K562 (cell line): ENCODE results near the gene NIFK. TPM values are rescaled to one million over a fixed set of nuclear protein-coding genes. Genes with fewer than 3 reads are reported as not detected.

Source experiments
- ARHGAP35 ChIP-seq: fragments of 450-650 bp; IDR thresholded peaks from 2 replicates; pipeline ENCODE4 v1.6.1; 2018; ENCODE audit not compliant: partially characterized antibody
- IRF9 ChIP-seq: fragments of 450-650 bp; IDR thresholded peaks from 2 replicates; pipeline ENCODE4 v1.6.1; 2016; ENCODE audit warnings: missing biosample characterization, missing genetic modification characterization
- MBD1 ChIP-seq: fragments of 250-450 bp; sonication (Bioruptor Pico); IDR thresholded peaks from 2 replicates; pipeline ENCODE4 v1.8.0; 2022; ENCODE audit warnings: inconsistent platforms
- MLLT1 ChIP-seq, 2 experiments: fragments of 450-650 bp; IDR thresholded peaks; 2 replicates each; pipeline ENCODE4 v1.6.1; 2016
- PHB ChIP-seq: fragments of 250-450 bp; sonication (Bioruptor Pico); IDR thresholded peaks from 2 replicates; pipeline ENCODE4 v1.5.0; 2021
- POLR2G ChIP-seq: fragments of 200-400 bp; formaldehyde crosslinking; IDR thresholded peaks from 2 replicates; pipeline ENCODE4 v1.6.1; 2017; ENCODE audit warnings: low read depth, mild to moderate bottlenecking, antibody characterized with exemption, low read length, moderate library complexity
- U2AF2 ChIP-seq: fragments of 200-400 bp; formaldehyde crosslinking; optimal IDR thresholded peaks from 2 replicates; pipeline ENCODE3; 2017; ENCODE audit warnings: low read depth, mild to moderate bottlenecking, low read length
- ZNF197 ChIP-seq: fragments of 200-800 bp; sonication (Bioruptor generic); IDR thresholded peaks from 2 replicates; pipeline ENCODE4 v1.6.1; 2016; ENCODE audit warnings: low read depth, missing genetic modification characterization, missing compliant biosample characterization
- ZNF354B ChIP-seq: fragments of 250-450 bp; sonication (Bioruptor Pico); IDR thresholded peaks from 2 replicates; pipeline ENCODE4 v1.4.0; 2020
- polyA plus RNA-seq, 8 experiments: library from polyadenylated mRNA; depleted of rRNA in 4 of 8; stranded (reverse) in 5 of 8; unstranded in 3 of 8; fragments of >200 nt; fragmentation: Nextera tagmentation in 2 of 8; fragmentation: Illumina TruSeq in 1 of 8; extraction: Ambion mirVana in 2 of 8; extraction: Trizol in 1 of 8; gene quantifications; 2 replicates each; pipeline versions ENCODE4 v1.2.1 to v1.2.3, GENCODE V29; 2011 to 2014; ENCODE audit warnings: inconsistent platforms in 1 of 8, missing spikeins in 1 of 8
- total RNA-seq, 7 experiments: library from RNA; depleted of rRNA in 6 of 7; stranded (reverse); fragments of >200 nt in 6 of 7; fragmentation: Illumina TruSeq in 2 of 7; extraction: Trizol in 2 of 7; gene quantifications; 2 replicates each; pipeline versions ENCODE4 v1.2.1 to v1.2.3, GENCODE V29; 2011 to 2021; ENCODE audit warnings: low replicate concordance in 1 of 7
- TF ChIP-seq, protein P1 (sequence below): fragments of 250-450 bp; sonication (Bioruptor Pico); IDR thresholded peaks from 2 replicates; pipeline ENCODE4 v1.5.0; 2020; ENCODE audit warnings: mild to moderate bottlenecking, borderline replicate concordance
- TF ChIP-seq, protein P2 (sequence below): fragments of 250-450 bp; sonication (Bioruptor Pico); IDR thresholded peaks from 2 replicates; pipeline ENCODE4 v1.4.0; 2020; ENCODE audit warnings: borderline replicate concordance
- TF ChIP-seq, protein P3 (sequence below): sonication (generic); formaldehyde crosslinking; IDR thresholded peaks from 2 replicates; pipeline ENCODE4 v1.8.1; 2023; ENCODE audit warnings: missing genetic modification reagents, mild to moderate bottlenecking, borderline replicate concordance

Gene NIFK
- total and polyA plus RNA-seq, 9 of the 15 experiments (the other 6 are each of a cell fraction or from before 2014, with no cell fraction given): 60.2 to 426 (median 183) TPM

- TF ChIP-seq MLLT1 (IDR thresholded peaks at IDR 0.05): peak; percentile 4 to 83; a peak in 2 of 4 replicates
- TF ChIP-seq, protein P1, sequence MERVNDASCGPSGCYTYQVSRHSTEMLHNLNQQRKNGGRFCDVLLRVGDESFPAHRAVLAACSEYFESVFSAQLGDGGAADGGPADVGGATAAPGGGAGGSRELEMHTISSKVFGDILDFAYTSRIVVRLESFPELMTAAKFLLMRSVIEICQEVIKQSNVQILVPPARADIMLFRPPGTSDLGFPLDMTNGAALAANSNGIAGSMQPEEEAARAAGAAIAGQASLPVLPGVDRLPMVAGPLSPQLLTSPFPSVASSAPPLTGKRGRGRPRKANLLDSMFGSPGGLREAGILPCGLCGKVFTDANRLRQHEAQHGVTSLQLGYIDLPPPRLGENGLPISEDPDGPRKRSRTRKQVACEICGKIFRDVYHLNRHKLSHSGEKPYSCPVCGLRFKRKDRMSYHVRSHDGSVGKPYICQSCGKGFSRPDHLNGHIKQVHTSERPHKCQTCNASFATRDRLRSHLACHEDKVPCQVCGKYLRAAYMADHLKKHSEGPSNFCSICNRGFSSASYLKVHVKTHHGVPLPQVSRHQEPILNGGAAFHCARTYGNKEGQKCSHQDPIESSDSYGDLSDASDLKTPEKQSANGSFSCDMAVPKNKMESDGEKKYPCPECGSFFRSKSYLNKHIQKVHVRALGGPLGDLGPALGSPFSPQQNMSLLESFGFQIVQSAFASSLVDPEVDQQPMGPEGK: no peak
- no peak for TF ChIP-seq MBD1 (CRISPR knock-in tag)
- 0 out of 2 replicates have a peak, but pooled peaks have one; percentile 1 for TF ChIP-seq ZNF197 (CRISPR knock-in tag)
- no peak for TF ChIP-seq ARHGAP35
- TF ChIP-seq, protein P2, sequence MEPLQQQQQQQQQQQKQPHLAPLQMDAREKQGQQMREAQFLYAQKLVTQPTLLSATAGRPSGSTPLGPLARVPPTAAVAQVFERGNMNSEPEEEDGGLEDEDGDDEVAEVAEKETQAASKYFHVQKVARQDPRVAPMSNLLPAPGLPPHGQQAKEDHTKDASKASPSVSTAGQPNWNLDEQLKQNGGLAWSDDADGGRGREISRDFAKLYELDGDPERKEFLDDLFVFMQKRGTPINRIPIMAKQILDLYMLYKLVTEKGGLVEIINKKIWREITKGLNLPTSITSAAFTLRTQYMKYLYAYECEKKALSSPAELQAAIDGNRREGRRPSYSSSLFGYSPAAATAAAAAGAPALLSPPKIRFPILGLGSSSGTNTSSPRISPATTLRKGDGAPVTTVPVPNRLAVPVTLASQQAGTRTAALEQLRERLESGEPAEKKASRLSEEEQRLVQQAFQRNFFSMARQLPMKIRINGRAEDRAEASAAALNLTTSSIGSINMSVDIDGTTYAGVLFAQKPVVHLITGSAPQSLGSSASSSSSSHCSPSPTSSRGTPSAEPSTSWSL: no peak
- no peak for TF ChIP-seq IRF9 (tag)
- no peak for TF ChIP-seq PHB (CRISPR knock-in tag)
- TF ChIP-seq, protein P3, sequence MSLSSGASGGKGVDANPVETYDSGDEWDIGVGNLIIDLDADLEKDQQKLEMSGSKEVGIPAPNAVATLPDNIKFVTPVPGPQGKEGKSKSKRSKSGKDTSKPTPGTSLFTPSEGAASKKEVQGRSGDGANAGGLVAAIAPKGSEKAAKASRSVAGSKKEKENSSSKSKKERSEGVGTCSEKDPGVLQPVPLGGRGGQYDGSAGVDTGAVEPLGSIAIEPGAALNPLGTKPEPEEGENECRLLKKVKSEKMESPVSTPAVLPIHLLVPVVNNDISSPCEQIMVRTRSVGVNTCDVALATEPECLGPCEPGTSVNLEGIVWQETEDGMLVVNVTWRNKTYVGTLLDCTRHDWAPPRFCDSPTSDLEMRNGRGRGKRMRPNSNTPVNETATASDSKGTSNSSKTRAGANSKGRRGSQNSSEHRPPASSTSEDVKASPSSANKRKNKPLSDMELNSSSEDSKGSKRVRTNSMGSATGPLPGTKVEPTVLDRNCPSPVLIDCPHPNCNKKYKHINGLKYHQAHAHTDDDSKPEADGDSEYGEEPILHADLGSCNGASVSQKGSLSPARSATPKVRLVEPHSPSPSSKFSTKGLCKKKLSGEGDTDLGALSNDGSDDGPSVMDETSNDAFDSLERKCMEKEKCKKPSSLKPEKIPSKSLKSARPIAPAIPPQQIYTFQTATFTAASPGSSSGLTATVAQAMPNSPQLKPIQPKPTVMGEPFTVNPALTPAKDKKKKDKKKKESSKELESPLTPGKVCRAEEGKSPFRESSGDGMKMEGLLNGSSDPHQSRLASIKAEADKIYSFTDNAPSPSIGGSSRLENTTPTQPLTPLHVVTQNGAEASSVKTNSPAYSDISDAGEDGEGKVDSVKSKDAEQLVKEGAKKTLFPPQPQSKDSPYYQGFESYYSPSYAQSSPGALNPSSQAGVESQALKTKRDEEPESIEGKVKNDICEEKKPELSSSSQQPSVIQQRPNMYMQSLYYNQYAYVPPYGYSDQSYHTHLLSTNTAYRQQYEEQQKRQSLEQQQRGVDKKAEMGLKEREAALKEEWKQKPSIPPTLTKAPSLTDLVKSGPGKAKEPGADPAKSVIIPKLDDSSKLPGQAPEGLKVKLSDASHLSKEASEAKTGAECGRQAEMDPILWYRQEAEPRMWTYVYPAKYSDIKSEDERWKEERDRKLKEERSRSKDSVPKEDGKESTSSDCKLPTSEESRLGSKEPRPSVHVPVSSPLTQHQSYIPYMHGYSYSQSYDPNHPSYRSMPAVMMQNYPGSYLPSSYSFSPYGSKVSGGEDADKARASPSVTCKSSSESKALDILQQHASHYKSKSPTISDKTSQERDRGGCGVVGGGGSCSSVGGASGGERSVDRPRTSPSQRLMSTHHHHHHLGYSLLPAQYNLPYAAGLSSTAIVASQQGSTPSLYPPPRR (CRISPR knock-in tag): peak; percentile 70; the same call in 1 of the 2 replicates
- no peak for TF ChIP-seq ZNF354B (CRISPR knock-in tag)
- TF ChIP-seq U2AF2: no peak
- peak; percentile 98 for TF ChIP-seq POLR2G
Measured at GRCh38 chr2:121755237-121756111, 18.8 kb upstream of the NIFK start, which contains the start of gene TSN (continued).
